ENCODE measurements around the gene PARD3B.

Gene PARD3B

DNA sequence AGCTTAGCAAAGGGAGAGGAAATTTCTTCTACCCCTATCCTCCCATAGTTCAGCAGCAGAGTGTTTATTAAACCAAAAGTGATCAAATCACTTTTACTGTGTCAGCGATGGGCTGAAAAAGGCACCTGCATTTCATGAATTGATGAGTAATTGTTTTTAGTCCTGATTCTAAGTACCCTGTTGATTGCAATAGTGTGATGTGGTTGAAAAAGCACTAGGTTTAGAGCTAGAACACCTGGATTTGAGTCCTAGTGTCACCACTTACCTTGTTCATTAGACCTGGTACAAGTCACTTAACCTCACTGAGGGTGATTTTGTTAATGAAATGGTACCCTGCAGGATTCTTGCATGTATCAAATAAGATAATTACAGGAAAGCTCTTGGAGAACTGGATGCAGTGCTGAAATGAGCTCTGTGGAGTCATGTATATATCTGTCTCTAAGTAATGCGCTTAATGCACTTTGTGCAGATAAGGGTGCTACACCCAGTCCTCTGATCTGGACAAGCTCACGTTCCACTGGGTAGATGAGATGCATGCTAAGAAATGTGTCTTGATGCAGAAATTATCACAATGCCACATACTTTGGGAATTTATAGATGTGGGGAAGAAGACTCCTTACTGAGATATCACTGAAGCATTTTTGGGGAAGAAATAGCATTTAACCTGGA lies 289.6 kb downstream of the PARD3B start:
- no peak for DNase-seq (ENCODE audit: low read depth in 3 of 3, low spot score in 1 of 3)

- no peak for DNase-seq (ENCODE audit: low read depth in 3 of 3, low spot score in 1 of 3)
These were observed 290.5 kb downstream of the PARD3B start for GRCh38 chr2:204835786-204836185.

- DNase-seq (ENCODE audit: low read depth in 3 of 3, low spot score in 1 of 3): no peak
These were observed 295.2 kb downstream of the PARD3B start for GRCh38 chr2:204840504-204840903.

DNA sequence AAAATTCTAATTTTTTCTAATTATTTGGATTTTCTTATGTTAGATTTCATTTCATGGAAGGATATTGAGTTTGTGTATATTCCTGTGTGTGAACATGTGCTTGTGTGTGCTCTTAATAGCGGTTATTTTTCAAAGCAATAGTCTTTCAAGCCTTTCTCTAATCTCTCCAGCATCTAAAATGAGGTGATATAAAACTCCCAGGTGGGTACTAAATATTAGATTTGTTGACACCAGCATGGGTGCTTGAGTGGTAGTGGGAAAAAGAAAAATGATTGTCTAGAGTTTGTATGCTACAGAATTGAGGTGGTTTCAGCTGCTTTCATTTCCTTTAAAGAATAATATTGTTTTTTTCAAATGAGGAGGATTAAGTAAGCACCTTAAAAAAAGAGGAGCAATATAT lies 296.8 kb downstream of the PARD3B start:
- no peak for DNase-seq (ENCODE audit: low read depth in 3 of 3, low spot score in 1 of 3)

GRCh38 chr2:204842661-204843485 lies 297.6 kb downstream of the PARD3B start:
- DNase-seq (ENCODE audit: low read depth in 3 of 3, low spot score in 1 of 3): no peak

GRCh38 chr2:204846471-204846870 lies 301.2 kb downstream of the PARD3B start:
- DNase-seq (ENCODE audit: low read depth in 3 of 3, low spot score in 1 of 3): no peak

DNA sequence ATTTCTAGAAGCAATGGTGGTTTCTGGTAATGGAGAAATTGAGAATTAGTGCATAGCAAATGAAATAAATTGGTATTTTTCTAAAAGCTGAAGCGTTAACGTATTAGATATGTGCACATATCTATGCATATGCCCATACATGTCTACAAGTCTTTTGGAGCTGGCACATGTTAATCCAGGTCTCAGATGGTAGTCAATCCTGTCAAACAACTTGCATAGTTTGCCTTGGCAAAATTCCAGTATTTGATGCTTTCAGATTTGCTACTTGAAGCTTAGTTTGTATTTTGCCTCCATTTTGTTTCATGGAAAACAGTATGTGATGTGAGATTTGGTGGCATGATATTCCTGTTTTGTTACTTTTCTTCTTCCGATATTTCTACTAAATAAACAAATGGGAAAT lies 304.6 kb downstream of the PARD3B start:
- no peak for DNase-seq (ENCODE audit: low read depth in 3 of 3, low spot score in 1 of 3)

DNA sequence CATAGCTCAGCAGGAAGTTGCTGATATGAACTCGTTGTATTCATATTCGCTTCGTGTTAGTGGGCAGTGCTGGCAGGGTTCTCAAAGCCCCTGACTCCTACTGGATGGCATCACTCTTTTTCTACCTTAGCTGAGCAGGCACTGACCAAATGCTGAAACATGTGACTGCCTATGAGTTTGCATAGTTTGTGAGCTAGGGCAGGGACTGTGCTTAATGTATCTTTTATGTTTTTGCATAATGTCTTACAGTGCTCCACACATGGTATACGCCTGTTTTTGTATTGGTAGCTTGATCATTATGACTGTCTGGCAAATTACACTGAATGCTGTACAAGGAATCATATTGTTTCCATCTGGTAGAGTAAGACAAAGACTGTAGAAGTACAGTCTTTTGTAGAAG lies 305.3 kb downstream of the PARD3B start:
- no peak for DNase-seq (ENCODE audit: low read depth in 3 of 3, low spot score in 1 of 3)

- DNase-seq (ENCODE audit: low read depth in 3 of 3, low spot score in 1 of 3): no peak
These were observed 308.6 kb downstream of the PARD3B start for GRCh38 chr2:204853905-204854304.

GRCh38 chr2:204860274-204860673 lies 315.0 kb downstream of the PARD3B start:
- no peak for DNase-seq (ENCODE audit: low read depth in 3 of 3, low spot score in 1 of 3)

- DNase-seq (ENCODE audit: low read depth in 3 of 3, low spot score in 1 of 3): no peak
These were observed 317.5 kb downstream of the PARD3B start for GRCh38 chr2:204862809-204863208.

- DNase-seq (ENCODE audit: low read depth in 3 of 3, low spot score in 1 of 3): no peak
These were observed 318.1 kb downstream of the PARD3B start for GRCh38 chr2:204863336-204863735.

- no peak for DNase-seq (ENCODE audit: low read depth in 3 of 3, low spot score in 1 of 3)
These were observed 324.0 kb downstream of the PARD3B start for GRCh38 chr2:204869132-204869823.

- no peak for DNase-seq (ENCODE audit: low read depth in 3 of 3, low spot score in 1 of 3)
These were observed 324.8 kb downstream of the PARD3B start for GRCh38 chr2:204870053-204870452.

DNA sequence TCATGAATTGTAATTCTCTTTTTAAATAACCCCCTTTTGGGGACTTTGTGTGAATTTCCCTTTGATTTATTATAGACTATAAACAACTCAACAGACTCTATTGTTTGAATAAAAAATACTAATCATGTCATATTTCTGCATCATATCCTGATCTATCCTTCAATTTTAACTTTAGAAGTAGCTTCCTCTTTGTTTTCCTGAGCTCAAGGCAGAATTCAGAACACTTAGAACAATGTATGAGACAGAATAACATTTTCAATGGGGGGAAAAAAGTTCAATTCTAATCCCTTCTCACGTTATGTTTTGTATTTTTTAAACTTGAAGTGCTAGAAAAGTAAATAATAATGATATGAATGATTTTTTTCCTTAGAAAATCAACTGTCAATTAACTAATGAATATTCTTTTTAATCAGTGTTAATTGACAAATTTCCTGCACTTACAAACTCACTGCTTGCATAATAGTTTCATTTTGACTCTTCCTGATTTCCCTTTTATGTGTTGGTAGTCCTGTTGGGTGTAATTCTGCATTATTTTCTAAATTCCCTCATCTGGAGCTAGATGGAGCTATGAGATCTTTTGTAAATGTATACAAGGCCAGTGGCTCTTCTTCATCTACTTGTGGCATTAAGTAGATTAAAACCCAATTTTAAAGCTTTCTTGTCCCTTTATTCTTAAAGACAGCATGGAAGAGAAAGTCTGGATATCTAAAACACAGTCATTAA lies 326.1 kb downstream of the PARD3B start:
- no peak for DNase-seq (ENCODE audit: low read depth in 3 of 3, low spot score in 1 of 3)

GRCh38 chr2:204876311-204876710 lies 331.0 kb downstream of the PARD3B start:
- DNase-seq (ENCODE audit: low read depth in 3 of 3, low spot score in 1 of 3): no peak

GRCh38 chr2:204877691-204878090 lies 332.4 kb downstream of the PARD3B start:
- no peak for DNase-seq (ENCODE audit: low read depth in 3 of 3, low spot score in 1 of 3)

- DNase-seq (ENCODE audit: low read depth in 3 of 3, low spot score in 1 of 3): no peak
These were observed 335.7 kb downstream of the PARD3B start for GRCh38 chr2:204880928-204881327.

DNA sequence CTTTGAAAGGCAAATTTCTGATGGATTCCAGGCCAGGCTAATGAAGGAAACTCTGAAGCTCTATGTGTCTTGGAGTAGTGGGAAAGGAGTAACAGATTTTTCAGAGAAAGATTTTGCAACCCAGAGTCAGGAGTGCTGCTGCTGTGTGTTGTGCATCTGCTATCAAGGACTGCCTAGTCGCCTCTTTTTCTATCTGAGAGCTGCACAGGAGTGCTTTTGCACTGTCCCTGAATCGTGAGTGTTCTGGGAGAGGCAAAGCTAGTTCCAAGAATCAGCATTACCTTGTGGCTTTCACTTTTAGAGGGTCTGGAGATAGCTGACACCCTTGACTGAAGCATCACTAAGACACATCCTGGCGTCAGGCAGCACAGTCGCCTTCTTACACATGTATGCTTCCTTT lies 336.4 kb downstream of the PARD3B start:
- no peak for DNase-seq (ENCODE audit: low read depth in 3 of 3, low spot score in 1 of 3)

GRCh38 chr2:204885747-204886146 lies 340.5 kb downstream of the PARD3B start:
- no peak for DNase-seq (ENCODE audit: low read depth in 3 of 3, low spot score in 1 of 3)

- no peak for DNase-seq (ENCODE audit: low read depth in 3 of 3, low spot score in 1 of 3)
These were observed 341.4 kb downstream of the PARD3B start for GRCh38 chr2:204886713-204887112.
